ENCODE data around the gene ZNF611.

DNA sequence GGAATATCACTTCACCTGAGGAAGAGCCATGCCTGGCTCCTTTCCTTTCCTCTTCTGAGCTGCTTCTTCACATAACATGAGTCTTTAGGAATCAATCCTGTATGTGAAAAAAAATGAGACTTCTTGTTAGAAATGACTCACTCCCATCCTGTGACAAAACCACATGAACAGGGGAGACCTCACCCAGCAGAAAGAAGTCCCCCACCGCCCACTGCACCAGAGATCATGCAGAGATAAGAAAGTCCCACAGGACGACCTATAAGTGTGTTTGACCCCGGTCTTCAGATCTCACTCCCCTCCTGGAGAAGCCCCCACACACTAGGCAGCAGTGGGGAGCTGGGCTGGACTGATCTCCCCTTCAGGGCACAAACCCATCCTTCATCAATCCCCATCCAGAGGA, 44.0 kb upstream of the ZNF611 start:
- TF ChIP-seq, protein P1, sequence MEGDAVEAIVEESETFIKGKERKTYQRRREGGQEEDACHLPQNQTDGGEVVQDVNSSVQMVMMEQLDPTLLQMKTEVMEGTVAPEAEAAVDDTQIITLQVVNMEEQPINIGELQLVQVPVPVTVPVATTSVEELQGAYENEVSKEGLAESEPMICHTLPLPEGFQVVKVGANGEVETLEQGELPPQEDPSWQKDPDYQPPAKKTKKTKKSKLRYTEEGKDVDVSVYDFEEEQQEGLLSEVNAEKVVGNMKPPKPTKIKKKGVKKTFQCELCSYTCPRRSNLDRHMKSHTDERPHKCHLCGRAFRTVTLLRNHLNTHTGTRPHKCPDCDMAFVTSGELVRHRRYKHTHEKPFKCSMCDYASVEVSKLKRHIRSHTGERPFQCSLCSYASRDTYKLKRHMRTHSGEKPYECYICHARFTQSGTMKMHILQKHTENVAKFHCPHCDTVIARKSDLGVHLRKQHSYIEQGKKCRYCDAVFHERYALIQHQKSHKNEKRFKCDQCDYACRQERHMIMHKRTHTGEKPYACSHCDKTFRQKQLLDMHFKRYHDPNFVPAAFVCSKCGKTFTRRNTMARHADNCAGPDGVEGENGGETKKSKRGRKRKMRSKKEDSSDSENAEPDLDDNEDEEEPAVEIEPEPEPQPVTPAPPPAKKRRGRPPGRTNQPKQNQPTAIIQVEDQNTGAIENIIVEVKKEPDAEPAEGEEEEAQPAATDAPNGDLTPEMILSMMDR (IDR thresholded peaks at IDR 0.05; ENCODE audit: poor library complexity) = no peak
- TF ChIP-seq EZH2 (IDR thresholded peaks at IDR 0.05; ENCODE audit: borderline replicate concordance) = no peak

All from hepatocyte (in vitro differentiated cells).